HS-27A (cell line): ENCODE data around the gene KSR2.

Source experiments
- DNase-seq: peaks from one replicate; pipeline ENCODE4 v3.0.0-alpha.2; 2012; ENCODE audit warnings: low read depth, missing footprints

The KSR2 gene

GRCh38 chr12:117688446-117688845 lies 280.3 kb downstream of the KSR2 start:
- no peak for DNase-seq

- DNase-seq, result no peak
Observed at GRCh38 chr12:117686911-117687377, 281.8 kb downstream of the KSR2 start.

GRCh38 chr12:117686210-117686609 lies 282.6 kb downstream of the KSR2 start:
- DNase-seq, result no peak

GRCh38 chr12:117685110-117685926 lies 283.5 kb downstream of the KSR2 start:
- DNase-seq, result no peak

GRCh38 chr12:117684471-117684870 lies 284.3 kb downstream of the KSR2 start:
- DNase-seq, result no peak

- DNase-seq, result no peak
Observed at GRCh38 chr12:117680312-117680711, 288.5 kb downstream of the KSR2 start.

- no peak for DNase-seq
Observed at GRCh38 chr12:117679776-117680175, 289.0 kb downstream of the KSR2 start.

GRCh38 chr12:117674763-117675162 lies 294.0 kb downstream of the KSR2 start:
- DNase-seq, result no peak

- no peak for DNase-seq
Observed at GRCh38 chr12:117674313-117674712, 294.5 kb downstream of the KSR2 start.

GRCh38 chr12:117671734-117672133 lies 297.1 kb downstream of the KSR2 start:
- DNase-seq, result no peak

GRCh38 chr12:117664169-117664568 lies 304.6 kb downstream of the KSR2 start:
- no peak for DNase-seq

- DNase-seq, result no peak
Observed at GRCh38 chr12:117662620-117663395, 306.0 kb downstream of the KSR2 start.

- no peak for DNase-seq
Observed at GRCh38 chr12:117662220-117662619, 306.6 kb downstream of the KSR2 start.

GRCh38 chr12:117661471-117661870 lies 307.3 kb downstream of the KSR2 start:
- DNase-seq, result no peak

GRCh38 chr12:117660896-117661295 lies 307.9 kb downstream of the KSR2 start:
- no peak for DNase-seq

GRCh38 chr12:117658226-117658625 lies 310.6 kb downstream of the KSR2 start:
- no peak for DNase-seq

- no peak for DNase-seq
Observed at GRCh38 chr12:117649796-117650195, 319.0 kb downstream of the KSR2 start.

GRCh38 chr12:117646520-117646919 lies 322.3 kb downstream of the KSR2 start:
- no peak for DNase-seq

GRCh38 chr12:117645473-117645872 lies 323.3 kb downstream of the KSR2 start:
- DNase-seq, result no peak

GRCh38 chr12:117643971-117644370 lies 324.8 kb downstream of the KSR2 start:
- DNase-seq, result no peak

- DNase-seq, result no peak
Observed at GRCh38 chr12:117641885-117642284, 326.9 kb downstream of the KSR2 start.

GRCh38 chr12:117640511-117640910 lies 328.3 kb downstream of the KSR2 start:
- DNase-seq, result no peak

GRCh38 chr12:117629454-117629853 lies 339.3 kb downstream of the KSR2 start:
- no peak for DNase-seq
